OCI-M2 (cell line): ENCODE results near the gene OSGEP.

Experiments
- DNase-seq: peaks from one replicate; lab custom pipeline; 2025; ENCODE audit not compliant: unreplicated experiment; lab: John Stamatoyannopoulos, UW

OSGEP gene

DNA sequence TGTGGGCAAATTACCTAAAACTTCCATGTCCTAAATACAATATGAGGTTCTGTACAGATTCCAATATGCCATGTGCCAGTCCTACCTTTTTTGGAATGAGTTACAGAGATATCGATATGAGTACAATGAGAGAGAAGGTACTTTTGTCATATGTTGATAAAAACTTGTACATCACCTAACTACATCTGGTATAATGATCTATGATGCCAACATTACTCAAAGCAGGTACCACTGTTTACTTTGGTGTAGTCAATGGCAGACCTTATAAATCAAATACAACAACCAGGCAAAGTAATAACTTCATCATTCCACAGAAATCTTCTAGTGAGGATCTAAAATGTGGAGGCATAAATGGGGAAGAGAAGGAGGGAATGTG lies 54.0 kb downstream of the OSGEP start:
- DNase-seq = no peak

DNA sequence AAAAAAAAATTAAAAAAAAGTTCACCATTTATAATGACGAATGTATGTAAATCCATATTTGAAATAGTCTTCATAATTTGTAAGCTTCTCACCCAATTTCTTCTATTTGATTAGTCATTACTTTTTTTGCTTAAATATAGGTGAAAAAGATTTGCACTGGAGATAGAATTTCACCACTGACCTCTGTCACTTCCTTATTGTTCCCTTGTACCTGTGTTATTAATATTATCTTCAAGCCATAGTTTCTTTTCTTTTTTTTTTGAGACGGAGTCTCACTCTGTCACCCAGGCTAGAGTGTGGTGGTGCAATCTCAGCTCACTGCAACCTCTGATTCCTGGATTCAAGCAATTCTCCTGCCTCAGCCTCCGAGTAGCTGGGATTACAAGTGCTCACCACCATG lies 57.1 kb downstream of the OSGEP start:
- no peak for DNase-seq
